ENCODE data around the gene ASPDH. TPM values are rescaled to one million over a fixed set of nuclear protein-coding genes. Genes with fewer than 3 reads are reported as not detected.

ASPDH gene
- total and polyA plus RNA-seq, 2 of the 13 experiments (the other 11 are each of a cell fraction or from before 2014, with no cell fraction given): 2.2 to 3.3 TPM

GRCh38 chr19:50509366-50509765, 4.3 kb downstream of the ASPDH start:
- no peak for ATAC-seq
- H3K36me3 ChIP-seq (replicated peaks in 1 of 2; ENCODE audit: control insufficient read depth in 1 of 2, insufficient read depth in 2 of 2, low read length in 2 of 2): no peaks in the 10 kb centered on the region
- no peak overlapping the region for H3K4me3 ChIP-seq (replicated peaks in 1 of 3; ENCODE audit: insufficient read depth in 1 of 3, low read depth in 2 of 3, low read length in 3 of 3)
- no peak overlapping the region for H3K9ac ChIP-seq (ENCODE audit: insufficient read depth, low read depth, low read length)
- ChIA-PET POLR2A (no interaction called here), CTCF (ENCODE audit: low intra/inter-chr PET ratio, low total read pairs) (no interaction called here)
- H2AFZ ChIP-seq (ENCODE audit: low read length): no peak overlapping the region
- no peaks in the 10 kb centered on the region for H4K20me1 ChIP-seq (ENCODE audit: insufficient read depth, low read length)
- in situ Hi-C loops (cut with HindIII; ENCODE audit: extremely low pct_ligation_motif_present, low pct_unique_long_range_greater_than_20kb): no loop called here
- no peak for FAIRE-seq
- H3K27ac ChIP-seq (ENCODE audit: extremely low read length, insufficient read depth, low read length): no peak overlapping the region
- peaks cover 29% of the 10 kb centered on the region for H3K4me1 ChIP-seq (ENCODE audit: insufficient read depth, low read length)
- no peaks in the 10 kb centered on the region; a peak in 3 of 5 replicates for H3K27me3 ChIP-seq (ENCODE audit: control insufficient read depth in 1 of 2, insufficient read depth in 2 of 2, low read length in 2 of 2)
- no peaks in the 10 kb centered on the region for H3K79me2 ChIP-seq (ENCODE audit: insufficient read depth, low read length)
- H3K4me2 ChIP-seq (ENCODE audit: low read depth, low read length): no peak overlapping the region
- BruUV-seq (replicated peaks): no TSS peak
- no peaks in the 10 kb centered on the region for H3K9me3 ChIP-seq (ENCODE audit: low read length)
- intact Hi-C loops (cut with micrococcal nuclease; ENCODE audit: unreplicated experiment): no loop called here
- TF ChIP-seq ZNF747 (CRISPR knock-in tag; IDR thresholded peaks at IDR 0.05; ENCODE audit: borderline replicate concordance): no peak
- DNase-seq (ENCODE audit: low spot score): no peak
- 67% methylated on average over 11 of the region's 11 CpGs for WGBS (ENCODE audit: low lambda C conversion rate)

GRCh38 chr19:50508843-50509190, 4.9 kb downstream of the ASPDH start:
- POLR2A ChIA-PET: no interaction called here
- CTCF ChIA-PET (ENCODE audit: low intra/inter-chr PET ratio, low total read pairs): no interaction called here
- H3K4me1 ChIP-seq (ENCODE audit: insufficient read depth, low read length): peaks cover 25% of the 10 kb centered on the region
- in situ Hi-C loops (cut with HindIII; ENCODE audit: extremely low pct_ligation_motif_present, low pct_unique_long_range_greater_than_20kb) (no loop called here), intact Hi-C loops (cut with micrococcal nuclease; ENCODE audit: unreplicated experiment) (no loop called here)
- no peak for DNase-seq (ENCODE audit: low spot score)
- FAIRE-seq: no peak
- ATAC-seq: no peak
- no peaks in the 10 kb centered on the region; a peak in 3 of 5 replicates for H3K27me3 ChIP-seq (ENCODE audit: control insufficient read depth in 1 of 2, insufficient read depth in 2 of 2, low read length in 2 of 2)
- H3K4me3 ChIP-seq (replicated peaks in 1 of 3; ENCODE audit: insufficient read depth in 1 of 3, low read depth in 2 of 3, low read length in 3 of 3): no peak overlapping the region
- WGBS (ENCODE audit: low lambda C conversion rate): 52% methylated on average over 3 of the region's 3 CpGs
- no TSS peak for BruUV-seq (replicated peaks)
- no peak overlapping the region for H2AFZ ChIP-seq (ENCODE audit: low read length)
- H3K9ac ChIP-seq (ENCODE audit: insufficient read depth, low read depth, low read length): no peak overlapping the region
- no peak overlapping the region for H3K27ac ChIP-seq (ENCODE audit: extremely low read length, insufficient read depth, low read length)
- no peaks in the 10 kb centered on the region for H3K36me3 ChIP-seq (replicated peaks in 1 of 2; ENCODE audit: control insufficient read depth in 1 of 2, insufficient read depth in 2 of 2, low read length in 2 of 2)
- no peaks in the 10 kb centered on the region for H3K79me2 ChIP-seq (ENCODE audit: insufficient read depth, low read length)
- no peaks in the 10 kb centered on the region for H4K20me1 ChIP-seq (ENCODE audit: insufficient read depth, low read length)
- H3K4me2 ChIP-seq (ENCODE audit: low read depth, low read length): no peak overlapping the region
- no peaks in the 10 kb centered on the region for H3K9me3 ChIP-seq (ENCODE audit: low read length)
- no peak for TF ChIP-seq CBFB (CRISPR knock-in tag; IDR thresholded peaks at IDR 0.05)
- no peak for TF ChIP-seq MED13 (CRISPR knock-in tag; IDR thresholded peaks at IDR 0.05)
- no peak for TF ChIP-seq ZNF441 (CRISPR knock-in tag; IDR thresholded peaks at IDR 0.05; ENCODE audit: borderline replicate concordance)
- no peak for TF ChIP-seq CREBL2 (CRISPR knock-in tag; IDR thresholded peaks at IDR 0.05; ENCODE audit: borderline replicate concordance)
- TF ChIP-seq E2F2 (CRISPR knock-in tag; IDR thresholded peaks at IDR 0.05; ENCODE audit: borderline replicate concordance): no peak
- no peak for TF ChIP-seq HMG20B (CRISPR knock-in tag; conservative IDR thresholded peaks at IDR 0.05)
- TF ChIP-seq ZNF550 (CRISPR knock-in tag; IDR thresholded peaks at IDR 0.05; ENCODE audit: borderline replicate concordance): no peak
- TF ChIP-seq IKZF5 (CRISPR knock-in tag; IDR thresholded peaks at IDR 0.05): no peak
- no peak for TF ChIP-seq HIVEP1 (CRISPR knock-in tag; IDR thresholded peaks at IDR 0.05)
- TF ChIP-seq ELF3 (CRISPR knock-in tag; IDR thresholded peaks at IDR 0.05): no peak
- TF ChIP-seq NFYC (CRISPR knock-in tag; IDR thresholded peaks at IDR 0.05): no peak
- no peak for TF ChIP-seq GPN1 (CRISPR knock-in tag; IDR thresholded peaks at IDR 0.05; ENCODE audit: borderline replicate concordance)
- TF ChIP-seq NONO (IDR thresholded peaks at IDR 0.05): no peak
- no peak for TF ChIP-seq NONO (CRISPR knock-in tag; conservative IDR thresholded peaks at IDR 0.05)
- TF ChIP-seq ZNF619 (CRISPR knock-in tag; IDR thresholded peaks at IDR 0.05): no peak
- no peak for TF ChIP-seq MTERF4 (CRISPR knock-in tag; IDR thresholded peaks at IDR 0.05)
